Measurements from ENCODE around the gene CHRNA5.
"Not testable (repeated sequence)": the region's sequence is repeated elsewhere in the genome, so short reads cannot be mapped to it uniquely, and the experiment has no call there.

DNA sequence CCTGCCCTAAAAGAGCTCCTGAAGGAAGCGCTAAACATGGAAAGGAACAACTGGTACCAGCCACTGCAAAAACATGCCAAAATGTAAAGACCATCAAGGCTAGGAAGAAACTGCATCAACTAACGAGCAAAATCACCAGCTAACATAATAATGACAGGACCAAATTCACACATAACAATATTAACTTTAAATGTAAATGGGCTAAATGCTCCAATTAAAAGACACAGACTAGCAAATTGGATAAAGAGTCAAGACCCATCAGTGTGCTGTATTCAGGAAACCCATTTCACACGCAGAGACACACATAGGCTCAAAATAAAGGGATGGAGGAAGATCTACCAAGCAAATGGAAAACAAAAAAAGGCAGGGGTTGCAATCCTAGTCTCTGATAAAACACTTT, 44.2 kb downstream of the CHRNA5 start:
- TF ChIP-seq, protein P1, sequence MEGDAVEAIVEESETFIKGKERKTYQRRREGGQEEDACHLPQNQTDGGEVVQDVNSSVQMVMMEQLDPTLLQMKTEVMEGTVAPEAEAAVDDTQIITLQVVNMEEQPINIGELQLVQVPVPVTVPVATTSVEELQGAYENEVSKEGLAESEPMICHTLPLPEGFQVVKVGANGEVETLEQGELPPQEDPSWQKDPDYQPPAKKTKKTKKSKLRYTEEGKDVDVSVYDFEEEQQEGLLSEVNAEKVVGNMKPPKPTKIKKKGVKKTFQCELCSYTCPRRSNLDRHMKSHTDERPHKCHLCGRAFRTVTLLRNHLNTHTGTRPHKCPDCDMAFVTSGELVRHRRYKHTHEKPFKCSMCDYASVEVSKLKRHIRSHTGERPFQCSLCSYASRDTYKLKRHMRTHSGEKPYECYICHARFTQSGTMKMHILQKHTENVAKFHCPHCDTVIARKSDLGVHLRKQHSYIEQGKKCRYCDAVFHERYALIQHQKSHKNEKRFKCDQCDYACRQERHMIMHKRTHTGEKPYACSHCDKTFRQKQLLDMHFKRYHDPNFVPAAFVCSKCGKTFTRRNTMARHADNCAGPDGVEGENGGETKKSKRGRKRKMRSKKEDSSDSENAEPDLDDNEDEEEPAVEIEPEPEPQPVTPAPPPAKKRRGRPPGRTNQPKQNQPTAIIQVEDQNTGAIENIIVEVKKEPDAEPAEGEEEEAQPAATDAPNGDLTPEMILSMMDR (IDR thresholded peaks at IDR 0.05; ENCODE audit: poor library complexity, severe bottlenecking): not testable (repeated sequence)
- TF ChIP-seq RAD21 (conservative IDR thresholded peaks at IDR 0.05): not testable (repeated sequence)
